Measurements from ENCODE around the gene PRDM16.

Gene PRDM16

GRCh38 chr1:3249231-3249630, 180.2 kb downstream of the PRDM16 start:
- TF ChIP-seq CSRNP3 (CRISPR knock-in tag; IDR thresholded peaks at IDR 0.05), result no peak
- TF ChIP-seq PATZ1 (CRISPR knock-in tag; IDR thresholded peaks at IDR 0.05; ENCODE audit: borderline replicate concordance), result no peak
- TF ChIP-seq ZC3H10 (CRISPR knock-in tag; IDR thresholded peaks at IDR 0.05), result no peak
- no peak for TF ChIP-seq GLIS3 (CRISPR knock-in tag; IDR thresholded peaks at IDR 0.05)
- TF ChIP-seq ZFP30 (CRISPR knock-in tag; IDR thresholded peaks at IDR 0.05), result no peak
- no peak for TF ChIP-seq ZNF70 (CRISPR knock-in tag; IDR thresholded peaks at IDR 0.05)
- no peak for TF ChIP-seq BACH2 (CRISPR knock-in tag; IDR thresholded peaks at IDR 0.05; ENCODE audit: borderline replicate concordance)
- no peak for TF ChIP-seq TSHZ2 (CRISPR knock-in tag; IDR thresholded peaks at IDR 0.05)
- no peak for TF ChIP-seq CSDC2 (CRISPR knock-in tag; IDR thresholded peaks at IDR 0.05)
- TF ChIP-seq ARNTL (CRISPR knock-in tag; IDR thresholded peaks at IDR 0.05; ENCODE audit: borderline replicate concordance, low read depth), result no peak
- TF ChIP-seq TCF4 (CRISPR knock-in tag; IDR thresholded peaks at IDR 0.05; ENCODE audit: borderline replicate concordance), result no peak
- TF ChIP-seq ZNF8 (CRISPR knock-in tag; IDR thresholded peaks at IDR 0.05), result no peak
- no peak for TF ChIP-seq ISL1 (CRISPR knock-in tag; IDR thresholded peaks at IDR 0.05)
- no peak for TF ChIP-seq ESRRG (CRISPR knock-in tag; IDR thresholded peaks at IDR 0.05)
- TF ChIP-seq RARB (CRISPR knock-in tag; IDR thresholded peaks at IDR 0.05), result no peak
- ATAC-seq, result no peak

GRCh38 chr1:3249631-3250501, 180.9 kb downstream of the PRDM16 start:
- TF ChIP-seq PATZ1 (CRISPR knock-in tag; IDR thresholded peaks at IDR 0.05; ENCODE audit: borderline replicate concordance) (no peak), CSDC2 (CRISPR knock-in tag; IDR thresholded peaks at IDR 0.05) (no peak), CREB5 (CRISPR knock-in tag; IDR thresholded peaks at IDR 0.05; ENCODE audit: low read depth) (no peak), PPARA (CRISPR knock-in tag; IDR thresholded peaks at IDR 0.05; ENCODE audit: borderline replicate concordance) (no peak), OSR1 (CRISPR knock-in tag; IDR thresholded peaks at IDR 0.05) (no peak), ESRRG (CRISPR knock-in tag; IDR thresholded peaks at IDR 0.05) (no peak), POU6F1 (CRISPR knock-in tag; IDR thresholded peaks at IDR 0.05; ENCODE audit: borderline replicate concordance, low read depth) (no peak), ZFP30 (CRISPR knock-in tag; IDR thresholded peaks at IDR 0.05) (no peak), ZC3H10 (CRISPR knock-in tag; IDR thresholded peaks at IDR 0.05) (no peak), ARNTL (CRISPR knock-in tag; IDR thresholded peaks at IDR 0.05; ENCODE audit: borderline replicate concordance, low read depth) (no peak), ZNF565 (CRISPR knock-in tag; conservative IDR thresholded peaks at IDR 0.05; ENCODE audit: low read depth) (no peak), TOX (CRISPR knock-in tag; IDR thresholded peaks at IDR 0.05; ENCODE audit: borderline replicate concordance) (no peak), CSRNP3 (CRISPR knock-in tag; IDR thresholded peaks at IDR 0.05) (no peak)
- ATAC-seq, result no peak
